ENCODE data around the gene SRRM5. TPM values are rescaled to one million over a fixed set of nuclear protein-coding genes. Genes with fewer than 3 reads are reported as not detected.

SRRM5 gene
- total and polyA plus RNA-seq, 2 of the 4 experiments (the other 2 are of a cell fraction), result 0.10 TPM; not detected in 1

GRCh38 chr19:43589277-43589676 lies 22.6 kb upstream of the SRRM5 start:
- CTCF ChIA-PET, result no interaction called here
- Histone ChIP-seq H2AFZ (replicated peaks; ENCODE audit: low read length, poor library complexity) (no peak overlapping the region), H3K27ac (ENCODE audit: insufficient read depth, low read length) (no peak overlapping the region)

More at GRCh38 chr19:43589277-43589676, 22.6 kb upstream of the SRRM5 start:
- Histone ChIP-seq H3K4me2 (ENCODE audit: low read depth, low read length) (no peak overlapping the region), H2AK9ac (replicated peaks; ENCODE audit: low read depth, low read length, poor library complexity) (no peak overlapping the region), H3K4me3 (ENCODE audit: insufficient read depth, low read depth, low read length) (no peak overlapping the region), H3K4ac (ENCODE audit: low read depth, low read length) (no peak overlapping the region), H2AK5ac (ENCODE audit: low read depth, low read length) (no peak overlapping the region), H3K9me1 (ENCODE audit: insufficient read depth, low read length) (peaks cover 8% of the 10 kb centered on the region; the same call in 1 of the 2 replicates), H3K27me3 (ENCODE audit: control insufficient read depth, insufficient read depth, low read length) (no peaks in the 10 kb centered on the region), H2BK5ac (ENCODE audit: low read depth, low read length, poor library complexity, severe bottlenecking) (no peak overlapping the region), H2BK15ac (ENCODE audit: low read depth, low read length) (no peak overlapping the region), H4K91ac (ENCODE audit: insufficient read depth, low read depth, low read length) (no peak overlapping the region), H3K23ac (ENCODE audit: low read depth, low read length) (no peak overlapping the region), H4K20me1 (ENCODE audit: insufficient read depth, low read length) (peaks cover 10% of the 10 kb centered on the region), H3K18ac (ENCODE audit: low read depth, low read length) (no peak overlapping the region), H3K9me3 (ENCODE audit: control insufficient read depth, insufficient read depth, low read length) (no peaks in the 10 kb centered on the region), H3K14ac (replicated peaks; ENCODE audit: low read depth, low read length) (no peak overlapping the region), H3K79me1 (ENCODE audit: low read depth in 1 of 2, low read length in 2 of 2) (peaks cover 19 to 59% of the 10 kb centered on the region in 2 experiments), H4K5ac (ENCODE audit: low read depth, low read length) (no peak overlapping the region), H2BK20ac (ENCODE audit: low read depth, low read length) (no peak overlapping the region), H3K9ac (ENCODE audit: low read depth, low read length) (no peak overlapping the region), H3K36me3 (ENCODE audit: control insufficient read depth, insufficient read depth, low read length) (peaks cover 50% of the 10 kb centered on the region), H4K8ac (ENCODE audit: low read depth in 2 of 2, low read length in 2 of 2) (no peak overlapping the region), H2BK120ac (ENCODE audit: low read depth, low read length) (no peak overlapping the region), H3K56ac (ENCODE audit: extremely low read depth, insufficient read depth, low read length) (no peak overlapping the region), H3K4me1 (ENCODE audit: control insufficient read depth, insufficient read depth, low read length) (peaks cover 1% of the 10 kb centered on the region; the same call in 1 of the 2 replicates)
- in situ Hi-C loops (cut with MboI; ENCODE audit: low sequenced_read_pairs), result no loop called here
- POLR2A ChIA-PET (ENCODE audit: unreplicated experiment), result no interaction called here
- DNase-seq (no peak), ATAC-seq (ENCODE audit: low read depth) (no peak)
- TF ChIP-seq CHD1 (IDR thresholded peaks at IDR 0.05; ENCODE audit: low read depth, low read length) (no peak), SMC3 (IDR thresholded peaks at IDR 0.05; ENCODE audit: low read depth, low read length) (no peak), CTCF (conservative IDR thresholded peaks at IDR 0.05; ENCODE audit: low read depth, low read length) (no peak), BHLHE40 (IDR thresholded peaks at IDR 0.05; ENCODE audit: low read depth, low read length) (no peak), RCOR1 (IDR thresholded peaks at IDR 0.05; ENCODE audit: insufficient replicate concordance, low read length) (no peak), MXI1 (IDR thresholded peaks at IDR 0.05; ENCODE audit: borderline replicate concordance, low read depth, low read length) (no peak), POLR2A (IDR thresholded peaks at IDR 0.05; ENCODE audit: low read depth, low read length) (no peak), RAD21 (IDR thresholded peaks at IDR 0.05; ENCODE audit: low read length) (no peak), MAFK (IDR thresholded peaks at IDR 0.05; ENCODE audit: low read depth, low read length) (no peak), RFX5 (IDR thresholded peaks at IDR 0.05; ENCODE audit: low read depth, low read length) (no peak), MAZ (IDR thresholded peaks at IDR 0.05; ENCODE audit: borderline replicate concordance, low read depth, low read length) (no peak), NFE2L2 (IDR thresholded peaks at IDR 0.05; ENCODE audit: low read depth, low read length) (no peak), CEBPB (IDR thresholded peaks at IDR 0.05; ENCODE audit: low read depth, low read length) (no peak)
- BruUV-seq (replicated peaks), result no TSS peak
- no CpG with 5 or more reads among the region's 5 CpGs for WGBS, 2 experiments (ENCODE audit: extremely low coverage in 2 of 2, insufficient read length in 1 of 2)
- intact Hi-C loops (cut with micrococcal nuclease), result no loop called here
- dilution Hi-C loops (cut with HindIII; ENCODE audit: low sequenced_read_pairs, unreplicated experiment), result no loop called here
